ENCODE measurements around the gene RUFY1.
"Not testable (repeated sequence)": the region's sequence is repeated elsewhere in the genome, so short reads cannot be mapped to it uniquely, and the experiment has no call there.

RUFY1 gene

DNA sequence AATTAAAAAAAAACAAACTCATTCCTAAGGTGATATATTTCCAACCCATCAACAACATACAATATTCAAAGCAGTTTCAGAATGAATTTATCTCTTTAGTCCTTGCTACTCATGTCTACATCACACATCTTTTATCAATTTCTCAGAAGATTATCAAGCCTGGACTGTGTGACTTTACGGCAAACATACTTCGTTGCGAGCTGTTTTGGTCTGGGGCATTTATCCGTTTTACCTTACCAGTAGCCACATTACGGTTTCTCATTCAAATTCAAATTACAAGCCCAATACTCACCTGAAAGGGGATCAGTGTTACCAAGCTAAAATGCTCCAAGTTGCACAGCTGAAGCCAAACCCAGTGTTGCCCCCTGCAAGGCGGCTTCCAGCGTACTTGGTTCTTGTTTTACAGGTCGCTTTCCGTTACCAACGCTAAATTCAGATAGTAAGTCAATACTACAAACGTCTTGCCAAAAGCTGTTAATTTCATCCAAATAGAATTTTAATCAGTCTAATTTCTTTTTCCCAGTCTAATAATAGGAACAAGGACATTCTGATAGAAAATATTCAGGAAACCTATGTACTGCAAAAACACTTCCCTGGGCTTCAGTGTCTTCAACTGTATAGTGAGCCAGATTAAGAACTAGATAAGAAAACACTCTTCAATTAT lies 71.3 kb downstream of the RUFY1 start:
- no peak for DNase-seq (ENCODE audit: low read depth, low spot score)

DNA sequence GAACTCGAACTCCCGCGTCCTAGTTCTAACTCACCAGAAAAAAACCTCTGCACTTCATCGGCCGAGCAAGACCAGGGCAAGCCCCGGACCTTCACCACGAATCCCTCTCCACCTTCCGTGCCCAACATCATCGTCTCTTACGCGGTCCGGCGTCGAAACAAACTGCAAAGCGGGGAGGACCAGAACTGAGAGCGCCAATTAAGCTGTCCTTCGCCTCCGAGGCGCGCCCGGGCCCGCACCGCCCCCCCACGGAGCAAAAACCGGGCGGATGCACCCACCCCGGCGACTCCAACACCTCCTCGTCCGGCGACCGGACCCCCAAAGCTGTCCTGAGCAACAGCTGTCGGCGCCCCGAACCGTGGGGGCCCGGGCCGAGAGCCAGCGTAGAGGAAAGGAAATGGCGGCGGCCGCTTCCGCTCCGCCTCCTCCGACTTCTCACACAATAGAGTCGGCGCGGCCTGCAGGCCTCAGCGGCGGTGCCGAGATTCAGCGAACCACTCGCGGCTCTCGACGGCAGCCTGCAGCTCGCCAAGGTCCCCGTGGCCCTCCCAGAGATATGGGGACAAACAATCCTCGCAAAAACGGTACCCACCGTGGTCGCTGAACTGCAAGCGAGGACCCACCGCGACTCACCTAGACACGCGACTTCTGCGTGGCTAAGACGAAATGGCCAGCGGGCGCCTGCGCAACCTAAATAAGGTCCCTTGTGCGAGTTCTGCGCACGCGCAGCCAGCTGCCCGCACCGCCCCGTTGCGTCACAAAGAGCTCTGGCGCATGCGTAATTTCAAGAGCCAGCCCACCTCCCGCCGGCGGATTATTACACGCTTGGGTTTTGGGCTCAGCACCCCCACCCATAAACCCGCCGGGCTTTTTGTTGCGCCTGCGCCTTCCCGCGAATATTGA lies 72.9 kb downstream of the RUFY1 start, which contains the start of gene HNRNPH1:
Gene HNRNPH1 (minus strand): TSS at position 669 of the 903 bp plus-strand sequence. CDS start 538 bp downstream, at position 131.
- DNase-seq (ENCODE audit: low read depth, low spot score), result peak; percentile 98

GRCh38 chr5:179623906-179624741 lies 73.8 kb downstream of the RUFY1 start:
- DNase-seq (ENCODE audit: low read depth, low spot score), result no peak

DNA sequence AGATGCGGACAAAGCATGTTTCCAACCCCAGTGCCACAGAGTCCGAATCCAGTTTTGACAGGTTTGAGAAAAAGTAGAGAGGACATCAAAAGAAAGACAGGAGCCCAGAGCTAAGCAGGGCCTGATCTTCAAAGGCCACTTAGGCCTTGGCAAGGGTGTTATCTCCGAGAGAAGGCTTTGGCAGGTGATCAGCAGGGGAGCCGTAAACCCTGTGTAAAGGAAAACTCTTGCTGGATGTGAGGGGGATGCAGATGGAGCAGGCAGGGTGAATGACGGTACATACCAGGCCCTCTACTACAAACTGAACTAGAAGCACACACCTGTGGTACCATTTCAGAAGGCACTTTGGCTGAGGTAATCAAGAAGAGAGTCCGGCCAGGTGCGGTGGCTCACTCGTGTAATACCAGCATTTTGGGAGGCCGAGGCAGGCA lies 74.5 kb downstream of the RUFY1 start:
- no peak for DNase-seq (ENCODE audit: low read depth, low spot score)

- DNase-seq (ENCODE audit: low read depth, low spot score), result not testable (repeated sequence)
Measured at GRCh38 chr5:179633501-179634369, 83.4 kb downstream of the RUFY1 start.

GRCh38 chr5:179634370-179635172 lies 84.2 kb downstream of the RUFY1 start:
- not testable (repeated sequence) for DNase-seq (ENCODE audit: low read depth, low spot score)

DNA sequence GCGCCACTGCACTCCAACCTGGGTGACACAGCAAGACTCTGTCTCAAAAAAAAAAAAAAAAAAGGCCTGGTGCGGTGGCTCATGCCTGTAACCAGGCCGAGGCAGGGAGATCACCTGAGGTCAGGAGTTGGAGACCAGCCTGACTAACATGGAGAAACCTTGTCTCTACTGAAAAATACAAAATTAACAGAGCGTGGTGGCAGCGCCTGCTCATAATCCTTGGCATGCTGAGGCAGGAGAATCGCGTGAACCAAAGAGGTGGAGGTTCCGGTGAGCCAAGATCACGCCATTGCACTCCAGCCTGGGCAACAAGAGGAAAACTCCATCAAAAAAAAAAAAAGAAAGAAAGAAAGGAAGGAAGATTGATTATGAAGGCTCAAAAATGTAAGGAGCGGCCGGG lies 88.9 kb downstream of the RUFY1 start:
- DNase-seq (ENCODE audit: low read depth, low spot score), result not testable (repeated sequence)

DNA sequence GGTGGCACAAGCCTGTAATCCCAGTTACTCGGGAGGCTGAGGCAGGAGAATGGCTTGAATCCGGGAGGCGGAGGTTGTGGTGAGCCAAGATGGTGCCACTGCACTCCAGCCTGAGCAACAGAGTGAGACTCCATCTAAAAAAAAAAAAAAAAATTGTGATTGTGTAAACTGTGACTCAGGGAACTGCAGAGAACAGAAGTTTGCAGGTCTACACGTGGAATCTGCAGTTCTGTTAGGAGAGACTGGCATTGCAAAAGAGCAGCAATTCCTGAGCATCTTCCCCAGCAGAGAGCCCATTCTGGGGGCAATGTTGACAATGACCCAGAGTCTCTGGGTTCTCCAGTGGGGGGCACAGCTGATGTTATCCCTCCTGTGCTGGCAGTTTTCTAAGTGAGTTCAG lies 91.4 kb downstream of the RUFY1 start:
- DNase-seq (ENCODE audit: low read depth, low spot score), result not testable (repeated sequence)

- DNase-seq (ENCODE audit: low read depth, low spot score), result not testable (repeated sequence)
Measured at GRCh38 chr5:179642626-179643025, 92.3 kb downstream of the RUFY1 start.

- not testable (repeated sequence) for DNase-seq (ENCODE audit: low read depth, low spot score)
Measured at GRCh38 chr5:179643141-179643920, 93.0 kb downstream of the RUFY1 start.

GRCh38 chr5:179644766-179645165 lies 94.4 kb downstream of the RUFY1 start:
- not testable (repeated sequence) for DNase-seq (ENCODE audit: low read depth, low spot score)

- DNase-seq (ENCODE audit: low read depth, low spot score), result no peak
Measured at GRCh38 chr5:179648410-179648809, 98.1 kb downstream of the RUFY1 start.

GRCh38 chr5:179649166-179649703 lies 98.9 kb downstream of the RUFY1 start:
- DNase-seq (ENCODE audit: low read depth, low spot score), result not testable (repeated sequence)

DNA sequence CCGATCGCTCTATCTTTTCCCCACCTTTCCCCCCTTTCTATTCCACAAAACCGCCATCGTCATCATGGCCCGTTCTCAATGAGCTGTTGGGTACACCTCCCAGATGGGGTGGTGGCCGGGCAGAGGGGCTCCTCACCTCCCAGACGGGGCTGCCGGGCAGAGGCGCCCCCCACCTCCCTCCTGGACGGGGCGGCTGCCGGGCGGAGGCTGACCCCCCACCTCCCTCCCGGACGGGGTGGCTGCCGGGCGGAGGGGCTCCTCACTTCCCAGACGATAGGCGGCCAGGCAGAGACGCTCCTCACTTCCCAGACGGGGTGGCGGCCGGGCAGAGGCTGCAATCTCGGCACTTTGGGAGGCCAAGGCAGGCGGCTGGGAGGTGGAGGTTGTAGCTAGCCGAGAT lies 99.9 kb downstream of the RUFY1 start:
- not testable (repeated sequence) for DNase-seq (ENCODE audit: low read depth, low spot score)

DNA sequence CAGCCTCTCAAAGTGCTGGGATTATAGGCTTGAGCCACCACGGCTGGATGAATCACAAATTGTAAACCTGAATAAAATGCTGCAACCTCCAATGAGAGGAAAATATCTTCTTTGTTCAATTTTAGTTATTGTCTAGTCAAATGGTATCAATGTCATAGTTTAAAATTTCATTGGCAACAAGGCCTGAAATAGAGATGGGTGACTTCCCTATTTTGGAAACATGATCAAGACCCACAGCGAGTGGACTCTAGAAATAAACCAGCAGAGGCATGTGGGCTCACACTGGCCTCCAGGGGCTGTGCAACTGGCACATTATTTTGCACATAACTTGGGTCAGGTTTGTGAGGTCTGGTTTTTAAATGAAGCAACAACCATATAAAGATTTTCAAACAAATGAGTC lies 102.8 kb downstream of the RUFY1 start:
- not testable (repeated sequence) for DNase-seq (ENCODE audit: low read depth, low spot score)

DNA sequence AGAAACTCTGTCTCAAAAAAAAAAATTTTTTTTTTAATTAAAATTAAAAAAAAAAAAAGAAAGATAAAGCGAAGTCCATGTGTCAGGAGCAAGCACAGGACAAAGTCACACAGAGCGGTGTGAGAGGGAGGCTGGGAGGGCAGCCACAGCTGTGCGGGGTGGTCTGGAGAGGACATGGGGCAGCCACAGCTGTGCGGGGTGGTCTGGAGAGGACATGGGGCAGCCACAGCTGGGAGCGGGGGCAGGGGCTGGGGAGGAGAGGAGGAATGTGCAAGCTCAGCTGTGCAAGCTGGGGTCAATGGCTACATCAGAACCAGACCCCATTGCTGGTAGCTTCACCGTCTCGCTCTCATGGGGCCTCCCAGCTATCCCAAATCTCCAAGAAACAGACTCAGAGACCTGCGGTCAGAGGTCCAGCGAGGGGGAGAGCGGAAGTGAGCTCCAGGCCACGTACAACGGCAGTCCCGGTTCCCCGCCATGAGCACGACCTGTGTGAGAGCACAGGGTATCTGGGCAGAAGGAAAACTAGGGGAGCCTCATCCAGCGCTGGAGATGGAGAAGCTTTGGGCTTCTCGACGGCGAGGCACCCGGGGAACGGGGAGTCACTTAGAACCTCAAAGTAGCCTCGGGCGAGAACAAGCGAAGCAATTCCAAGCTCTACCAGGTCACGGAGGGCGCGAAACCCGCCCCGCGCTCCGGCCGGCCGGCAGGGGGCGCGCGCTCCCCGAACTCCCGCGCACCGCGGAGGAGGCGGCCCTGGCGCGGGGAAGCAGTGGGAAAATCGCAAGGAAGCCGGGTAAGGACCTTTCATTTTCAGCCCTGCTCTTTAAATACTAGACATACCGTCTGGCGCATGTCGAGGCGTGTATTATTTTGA lies 107.2 kb downstream of the RUFY1 start:
- DNase-seq (ENCODE audit: low read depth, low spot score), result not testable (repeated sequence)

DNA sequence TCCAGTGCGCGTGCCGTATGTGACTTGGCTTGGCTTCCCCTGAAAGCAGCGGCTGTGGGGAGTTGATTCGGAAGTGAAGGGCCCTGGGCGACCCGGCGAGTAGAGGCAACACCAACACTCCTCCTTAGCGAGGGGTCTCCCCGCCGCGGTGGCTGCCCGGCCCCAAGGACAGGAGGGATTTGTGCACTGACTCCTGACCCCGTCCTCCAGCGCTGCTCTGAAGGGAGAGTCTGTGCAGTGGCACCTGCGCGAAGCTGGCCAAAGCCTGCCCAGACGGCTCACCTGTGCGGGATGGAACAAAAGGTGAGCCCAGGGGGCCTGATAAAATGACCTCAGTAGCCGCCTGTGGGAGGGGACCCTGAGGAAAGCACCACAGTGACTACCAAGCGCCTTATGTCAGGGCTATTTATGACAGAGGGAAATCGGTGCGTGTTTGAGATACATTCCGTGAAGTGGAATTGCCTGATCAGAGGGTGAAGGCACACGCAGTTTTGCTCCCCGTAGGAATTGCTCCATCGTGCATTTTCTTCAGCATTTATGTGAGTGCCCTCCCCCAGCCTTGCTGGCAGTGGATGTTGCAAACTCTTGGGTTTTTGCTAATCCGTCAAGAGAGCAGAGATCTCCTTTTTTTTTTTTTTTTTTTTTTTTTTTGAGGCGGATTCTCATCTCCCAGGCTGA lies 108.0 kb downstream of the RUFY1 start:
- not testable (repeated sequence) for DNase-seq (ENCODE audit: low read depth, low spot score)
